Pancreas (tissue), 10 donors: ENCODE results near the gene MLX. TPM values are rescaled to one million over a fixed set of nuclear protein-coding genes. Genes with fewer than 3 reads are reported as not detected.
A peak's percentile ranks its signal among the peaks of the same experiment; 100 is the strongest.

ENCODE experiments used
- ATAC-seq, 4 donors: fragments of 200-7000 bp; cut with Tn5 transposase; one replicate each; pipeline versions ENCODE4 v1.8.0 to v1.9.1; 2020; ENCODE audit warnings: mild to moderate bottlenecking in 4 of 4, moderate library complexity in 4 of 4
- DNase-seq, 6 donors: peaks; one replicate each; pipeline ENCODE4 v3.0.0-alpha.2; 2020
- FAIRE-seq: peaks from 2 replicates; lab custom pipeline; 2012; peaks lifted over from hg19 to GRCh38; lab: Jason Lieb, UNC
- H3K27ac ChIP-seq, 4 donors: fragments of 200-600 bp; sonication (generic); 1 replicate in 3 of 4; 2 replicates in 1 of 4; pipeline versions ENCODE4 v1.5.0 to v1.8.0; 2020
- H3K27me3 ChIP-seq, 4 donors: fragments of 200-600 bp; one replicate each; pipeline ENCODE4 v1.8.0; 2021
- H3K36me3 ChIP-seq, 3 donors: fragments of 200-600 bp; sonication (generic) in 1 of 3; one replicate each; pipeline versions ENCODE4 v1.5.0 to v1.8.0; 2020 to 2021
- H3K4me1 ChIP-seq, 3 donors: fragments of 200-600 bp; one replicate each; pipeline ENCODE4 v1.8.0; 2021
- H3K4me3 ChIP-seq, 4 donors: fragments of 200-600 bp; sonication (generic) in 2 of 4; one replicate each; pipeline versions ENCODE4 v1.5.0 to v1.8.0; 2020 to 2021
- H3K9me3 ChIP-seq, 4 donors: fragments of 200-600 bp; one replicate each; pipeline ENCODE4 v1.8.0; 2021
- CTCF ChIP-seq, 4 donors: fragments of 200-600 bp; sonication (generic) in 3 of 4; IDR thresholded peaks; one replicate each; pipeline versions ENCODE4 v1.5.0 to v1.8.0; 2021; ENCODE audit warnings: antibody characterized with exemption in 4 of 4
- WGBS, 2 donors: extraction: QIAGEN DNeasy Blood & Tissue Kit; methylation state at CpG; one replicate each; pipeline ENCODE4 v1.1.7; 2013; 5-methylcytosine and 5-hydroxymethylcytosine counted together
- intact Hi-C, 3 donors: fragments of 100-400 bp; cut with DNase I; formaldehyde crosslinking; loops; one replicate each; pipeline versions ENCODE4 v1.11.1 to v1.14.2; 2022
- polyA plus RNA-seq, 2 donors: library from polyadenylated mRNA; stranded (reverse); fragments of 200-250 nt; gene quantifications; one replicate each; pipeline ENCODE4 v1.2.3, GENCODE V29; 2013
- total RNA-seq, 6 donors: library from RNA; stranded (reverse); fragmentation: NEBNext Ultra II Directional in 4 of 6; extraction: Animal tissue kit (Norgen Biotek cat#: 25700) in 4 of 6; gene quantifications; one replicate each; pipeline versions ENCODE4 v1.2.1 to v1.2.4, GENCODE V29; 2021 to 2023
- donor health status: healthy with polysubstance abuse.
- donor health status: DM: no; HTN: no; CAD: no; lungs with moderate emphysema.
- donor health status: DM: no; HTN: no; CAD: no.
- donor health status: control.
- donor health status: control.
- donor health status: Bipolar disorder and iron deficiency.
- donor health status: DM: yes; HTN: yes; CAD: no.
- donor health status: DM: no; HTN: no; CAD: no.
- donor health status: DM: no; HTN: no; CAD: no.
- donor health status: DM: yes; HTN: yes; CAD: no.

The MLX gene
- total and polyA plus RNA-seq, 8 donors: 18.6 to 44.5 (median 25.2) TPM

- Histone ChIP-seq H3K4me3 (no peak overlapping the region), H3K4me1 (peaks cover 0 to 20% (median 8%) of the 10 kb centered on the region in 3 donors), H3K27me3 (no peaks in the 10 kb centered on the region), H3K36me3 (no peaks in the 10 kb centered on the region), H3K27ac (no peak overlapping the region), H3K9me3 (no peaks in the 10 kb centered on the region)
- no peak for DNase-seq
- WGBS, 2 donors: 78 to 85% methylated on average over 6 of the region's 6 CpGs
- no peak for FAIRE-seq
- intact Hi-C loops: no loop called here
- no peak for TF ChIP-seq CTCF (IDR thresholded peaks at IDR 0.05)
- no peak for ATAC-seq
Observed at GRCh38 chr17:42559075-42559474, 7.8 kb upstream of the MLX start.

DNA sequence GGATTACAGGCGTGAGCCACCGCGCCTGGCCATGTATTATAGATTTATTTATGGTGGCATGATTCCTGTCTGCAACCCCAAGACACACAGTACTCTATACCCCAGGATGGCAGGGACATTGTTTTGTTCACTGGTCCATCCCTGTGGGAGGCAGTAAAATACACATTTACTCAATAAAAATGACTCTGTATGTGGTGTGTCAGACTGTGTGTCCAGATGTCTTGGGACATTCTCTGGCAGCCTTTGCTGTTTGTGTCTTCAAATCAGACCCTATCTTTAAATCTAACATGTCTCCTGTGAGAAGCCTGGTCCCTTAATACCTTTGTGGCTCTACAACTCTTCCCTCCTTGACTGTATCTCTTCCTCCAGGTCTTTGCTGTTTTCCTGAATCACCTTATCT lies 6.7 kb upstream of the MLX start:
- WGBS, 2 donors: 81 to 88% methylated on average over 3 of the region's 3 CpGs
- H3K36me3 ChIP-seq: peaks cover 0 to 9% (median 2%) of the 10 kb centered on the region in 3 donors
- FAIRE-seq (no peak), ATAC-seq (no peak), DNase-seq (no peak)
- intact Hi-C loops: no loop called here
- no peak overlapping the region for H3K4me3 ChIP-seq
- no peak for TF ChIP-seq CTCF (IDR thresholded peaks at IDR 0.05)
- no peaks in the 10 kb centered on the region for H3K27me3 ChIP-seq
- H3K9me3 ChIP-seq: no peaks in the 10 kb centered on the region
- no peak overlapping the region for H3K27ac ChIP-seq
- peaks cover 0 to 19% (median 8%) of the 10 kb centered on the region in 3 donors for H3K4me1 ChIP-seq

- FAIRE-seq (no peak), DNase-seq (peak; percentile 94 to 97 (median 95)), ATAC-seq (peak; percentile 77 to 87 (median 83))
- Histone ChIP-seq H3K4me3 (peak within 1 kb of the TSS; percentile 76 to 93 (median 86)), H3K27me3 (no peaks in the 10 kb centered on the region), H3K4me1 (peaks cover 0 to 23% (median 8%) of the 10 kb centered on the region in 3 donors), H3K27ac (peak within 1 kb of the TSS; percentile 69 to 81 (median 76)), H3K9me3 (no peaks in the 10 kb centered on the region), H3K36me3 (peaks cover 0 to 19% (median 10%) of the 10 kb centered on the region in 3 donors)
- WGBS, 2 donors: 0 to 1% methylated on average over 26 of the region's 26 CpGs
- intact Hi-C loops: no loop called here
- TF ChIP-seq CTCF (IDR thresholded peaks at IDR 0.05): no peak
Observed at GRCh38 chr17:42561897-42562387, 5.0 kb upstream of the MLX start, which contains the start of gene COASY. Gene COASY (plus strand): TSS chr17:42562148. CDS start chr17:42562623, 475 bp downstream.

GRCh38 chr17:42562388-42563142 lies 4.3 kb upstream of the MLX start:
- TF ChIP-seq CTCF (IDR thresholded peaks at IDR 0.05): no peak
- ATAC-seq (peak; percentile 2 to 6 (median 4)), FAIRE-seq (no peak), DNase-seq (peak in 3 of 6 donors; percentile 60 to 81 (median 67))
- H3K36me3 ChIP-seq: peaks cover 0 to 19% (median 10%) of the 10 kb centered on the region in 3 donors
- no peaks in the 10 kb centered on the region for H3K27me3 ChIP-seq
- peak overlapping the region; percentile 76 to 93 (median 86) for H3K4me3 ChIP-seq
- WGBS, 2 donors: 4 to 6% methylated on average over 48 of the region's 48 CpGs
- intact Hi-C loops: no loop called here
- H3K4me1 ChIP-seq: peaks cover 0 to 23% (median 8%) of the 10 kb centered on the region in 3 donors
- H3K27ac ChIP-seq: peak overlapping the region; percentile 69 to 81 (median 76)
- H3K9me3 ChIP-seq: no peaks in the 10 kb centered on the region
